AML-193 (cell line): ENCODE measurements around the gene NKD1.

Experiments
- DNase-seq, 2 experiments: peaks; one replicate each; lab custom pipeline; 2025; lab: John Stamatoyannopoulos, UW

The NKD1 gene

GRCh38 chr16:50600582-50601283, 52.5 kb downstream of the NKD1 start:
- no peak for DNase-seq

GRCh38 chr16:50601341-50601740, 53.1 kb downstream of the NKD1 start:
- DNase-seq: no peak

GRCh38 chr16:50602126-50602525, 53.9 kb downstream of the NKD1 start:
- no peak for DNase-seq

- no peak for DNase-seq
Measured at GRCh38 chr16:50602531-50603205, 54.5 kb downstream of the NKD1 start.

GRCh38 chr16:50603206-50604064, 55.2 kb downstream of the NKD1 start:
- no peak for DNase-seq

- no peak for DNase-seq
Measured at GRCh38 chr16:50604065-50604418, 55.8 kb downstream of the NKD1 start.

- no peak for DNase-seq
Measured at GRCh38 chr16:50604610-50605009, 56.4 kb downstream of the NKD1 start.

- DNase-seq: no peak
Measured at GRCh38 chr16:50605733-50606430, 57.7 kb downstream of the NKD1 start.

GRCh38 chr16:50606431-50607050, 58.3 kb downstream of the NKD1 start:
- DNase-seq: no peak

GRCh38 chr16:50607051-50607431, 58.8 kb downstream of the NKD1 start:
- DNase-seq: no peak

GRCh38 chr16:50607447-50607846, 59.3 kb downstream of the NKD1 start:
- DNase-seq: no peak

GRCh38 chr16:50607970-50608557, 59.9 kb downstream of the NKD1 start:
- no peak for DNase-seq

- no peak for DNase-seq
Measured at GRCh38 chr16:50609049-50609448, 60.9 kb downstream of the NKD1 start.

- no peak for DNase-seq
Measured at GRCh38 chr16:50609471-50609870, 61.3 kb downstream of the NKD1 start.

- no peak for DNase-seq
Measured at GRCh38 chr16:50610331-50611262, 62.4 kb downstream of the NKD1 start.

GRCh38 chr16:50611332-50611934, 63.2 kb downstream of the NKD1 start:
- peak; percentile 49 to 58 for DNase-seq

GRCh38 chr16:50611995-50612848, 64.0 kb downstream of the NKD1 start:
- DNase-seq: no peak

- no peak for DNase-seq
Measured at GRCh38 chr16:50612849-50613198, 64.6 kb downstream of the NKD1 start.
